H1 (cell line): ENCODE results near the gene VPS13D. TPM values are rescaled to one million over a fixed set of nuclear protein-coding genes. Genes with fewer than 3 reads are reported as not detected.

Experiments
- CTCF ChIA-PET: fragments of 300-600 bp; sonication (Branson Sonifier 250); formaldehyde crosslinking; loops from one replicate; lab custom pipeline; 2021; ENCODE audit not compliant: partially characterized antibody; lab: Charles Lee
- POLR2A ChIA-PET: fragments of 300-600 bp; sonication (Branson Sonifier 250); formaldehyde crosslinking; loops from one replicate; lab custom pipeline; 2021; ENCODE audit warnings: inconsistent platforms; ENCODE audit not compliant: partially characterized antibody; lab: Charles Lee
- DNase-seq, 2 experiments: peaks; one replicate each; pipeline versions ENCODE4 v3.0.0 to v3.0.0-alpha.2; 2010 to 2022; ENCODE audit warnings: low spot score in 2 of 2, low read depth in 1 of 2, mixed read lengths in 1 of 2
- FAIRE-seq: peaks from 2 replicates; lab custom pipeline; 2011; peaks lifted over from hg19 to GRCh38; lab: Jason Lieb, UNC
- H2AFZ ChIP-seq: 2 replicates; pipeline ENCODE4 v1.8.1; 2012; ENCODE audit warnings: low read length, inconsistent platforms
- H2AK5ac ChIP-seq: 2 replicates; pipeline ENCODE4 v1.6.1; 2013; ENCODE audit warnings: low read depth, low read length
- H2BK120ac ChIP-seq: replicated peaks from 2 replicates; pipeline ENCODE3; 2013; ENCODE audit warnings: low read depth, low read length, inconsistent platforms
- H2BK12ac ChIP-seq: 2 replicates; pipeline ENCODE4 v1.6.1; 2013; ENCODE audit warnings: low read depth, low read length
- H2BK15ac ChIP-seq: 2 replicates; pipeline ENCODE4 v1.6.1; 2013; ENCODE audit warnings: low read length
- H2BK20ac ChIP-seq: 2 replicates; pipeline ENCODE4 v1.6.1; 2013; ENCODE audit warnings: low read length
- H2BK5ac ChIP-seq: 2 replicates; pipeline ENCODE4 v1.6.1; 2013; ENCODE audit warnings: low read depth, low read length
- H3K14ac ChIP-seq: 2 replicates; pipeline ENCODE4 v1.6.1; 2013; ENCODE audit warnings: inconsistent platforms; ENCODE audit not compliant: insufficient read length
- H3K18ac ChIP-seq: 2 replicates; pipeline ENCODE4 v1.6.1; 2013; ENCODE audit warnings: low read length; ENCODE audit errors: extremely low read depth
- H3K23ac ChIP-seq: 2 replicates; pipeline ENCODE4 v1.6.1; 2013; ENCODE audit warnings: inconsistent platforms; ENCODE audit not compliant: insufficient read length
- H3K23me2 ChIP-seq: 2 replicates; pipeline ENCODE4 v1.6.1; 2013; ENCODE audit warnings: low read depth, low read length
- H3K27ac ChIP-seq: 2 replicates; pipeline ENCODE4 v1.6.1; 2011; ENCODE audit warnings: low read depth, low read length, inconsistent platforms
- H3K27me3 ChIP-seq, 4 experiments: replicated peaks in 1 of 4; 1 replicate in 1 of 4; 2 replicates in 3 of 4; pipeline versions ENCODE4 v1.6.1 to v1.8.1; 2011 to 2013; ENCODE audit warnings: low read length in 3 of 4, mild to moderate bottlenecking in 3 of 4, inconsistent platforms in 2 of 4, mixed read lengths in 2 of 4, moderate library complexity in 1 of 4; ENCODE audit not compliant: control insufficient read depth in 3 of 4, insufficient read depth in 3 of 4; ENCODE audit errors: extremely low read depth in 1 of 4
- H3K36me3 ChIP-seq, 4 experiments: 2 replicates each; pipeline versions ENCODE4 v1.6.1 to v1.8.1; 2011 to 2013; ENCODE audit warnings: mild to moderate bottlenecking in 4 of 4, low read length in 3 of 4, moderate library complexity in 2 of 4, control low read depth in 1 of 4, inconsistent platforms in 1 of 4; ENCODE audit not compliant: insufficient read depth in 4 of 4, control insufficient read depth in 2 of 4
- H3K4ac ChIP-seq: replicated peaks from 2 replicates; pipeline ENCODE3; 2013; ENCODE audit warnings: low read length, low read depth, mixed read lengths, inconsistent platforms; ENCODE audit not compliant: insufficient read length
- H3K4me1 ChIP-seq, 4 experiments: replicated peaks in 1 of 4; 1 replicate in 1 of 4; 2 replicates in 3 of 4; pipeline versions ENCODE4 v1.6.1 to v1.8.1; 2011 to 2013; ENCODE audit warnings: low read length in 3 of 4, inconsistent platforms in 2 of 4, mixed read lengths in 1 of 4; ENCODE audit not compliant: insufficient read depth in 4 of 4, control insufficient read depth in 3 of 4
- H3K4me2 ChIP-seq, 2 experiments: 2 replicates each; pipeline versions ENCODE4 v1.6.1 to v1.8.1; 2011 to 2013; ENCODE audit warnings: low read depth in 2 of 2, low read length in 2 of 2, control low read depth in 1 of 2, inconsistent platforms in 1 of 2, mild to moderate bottlenecking in 1 of 2; ENCODE audit not compliant: insufficient read depth in 1 of 2
- H3K4me3 ChIP-seq, 4 experiments: fragments of 200-600, 300-600 bp in 1 of 4; sonication (generic), shearing (Covaris generic), sonication (Bioruptor Twin) in 1 of 4; 2 replicates each; pipeline versions ENCODE4 v1.5.1 to v1.8.1; 2011 to 2016; ENCODE audit warnings: low read length in 4 of 4, low read depth in 3 of 4, control low read depth in 2 of 4, inconsistent platforms in 2 of 4, mild to moderate bottlenecking in 2 of 4, mixed read lengths in 1 of 4, moderate library complexity in 1 of 4; ENCODE audit not compliant: insufficient read depth in 2 of 4; ENCODE audit errors: extremely low read depth in 1 of 4
- H3K56ac ChIP-seq: replicated peaks from 2 replicates; pipeline ENCODE3; 2013; ENCODE audit warnings: low read depth, mild to moderate bottlenecking, mixed read lengths, low read length, inconsistent platforms; ENCODE audit not compliant: insufficient read length
- H3K79me1 ChIP-seq: 2 replicates; pipeline ENCODE4 v1.6.1; 2013; ENCODE audit warnings: low read depth, low read length, control low read depth
- H3K79me2 ChIP-seq, 2 experiments: 2 replicates each; pipeline versions ENCODE4 v1.6.1 to v1.8.1; 2012 to 2013; ENCODE audit warnings: low read length in 2 of 2, mild to moderate bottlenecking in 2 of 2, inconsistent platforms in 1 of 2; ENCODE audit not compliant: insufficient read depth in 2 of 2, control insufficient read depth in 1 of 2
- H3K9ac ChIP-seq, 4 experiments: replicated peaks in 1 of 4; 1 replicate in 1 of 4; 2 replicates in 3 of 4; pipeline versions ENCODE4 v1.6.1 to v1.8.1; 2011 to 2013; ENCODE audit warnings: low read depth in 3 of 4, low read length in 3 of 4, control low read depth in 2 of 4, mild to moderate bottlenecking in 2 of 4, moderate library complexity in 2 of 4, inconsistent platforms in 1 of 4; ENCODE audit errors: extremely low read depth in 1 of 4
- H3K9me3 ChIP-seq, 2 experiments: 2 replicates each; pipeline versions ENCODE4 v1.6.1 to v1.8.1; 2012 to 2013; ENCODE audit warnings: mild to moderate bottlenecking in 2 of 2, moderate library complexity in 2 of 2, control low read depth in 1 of 2, inconsistent platforms in 1 of 2, low read depth in 1 of 2, low read length in 1 of 2, mixed read lengths in 1 of 2; ENCODE audit not compliant: insufficient read depth in 2 of 2
- H4K20me1 ChIP-seq, 2 experiments: replicated peaks in 1 of 2; 2 replicates each; pipeline versions ENCODE3 to v1.8.1; 2011 to 2013; ENCODE audit warnings: inconsistent platforms in 2 of 2, low read length in 2 of 2, mild to moderate bottlenecking in 1 of 2; ENCODE audit not compliant: insufficient read depth in 2 of 2, control insufficient read depth in 1 of 2
- H4K5ac ChIP-seq: 2 replicates; pipeline ENCODE4 v1.6.1; 2013; ENCODE audit warnings: low read length, low read depth, mixed read lengths, inconsistent platforms; ENCODE audit not compliant: insufficient read length
- H4K8ac ChIP-seq: 2 replicates; pipeline ENCODE4 v1.8.0; 2013; ENCODE audit warnings: mild to moderate bottlenecking, moderate library complexity, low read length, inconsistent platforms; ENCODE audit not compliant: insufficient read depth; ENCODE audit errors: extremely low read depth
- H4K91ac ChIP-seq: replicated peaks from 2 replicates; pipeline ENCODE3; 2013; ENCODE audit warnings: low read length, mixed read lengths, inconsistent platforms; ENCODE audit not compliant: insufficient read length
- CHD2 ChIP-seq: IDR thresholded peaks from 2 replicates; pipeline ENCODE4 v1.6.1; 2012; ENCODE audit warnings: low read length, improper control_type of control experiment
- JUN ChIP-seq: IDR thresholded peaks from 2 replicates; pipeline ENCODE4 v1.6.1; 2011; ENCODE audit warnings: low read depth, mild to moderate bottlenecking, improper control_type of control experiment, low read length
- KDM5A ChIP-seq: fragments of 200-600 bp; IDR thresholded peaks from 2 replicates; pipeline ENCODE4 v1.7.1; 2012; ENCODE audit warnings: mild to moderate bottlenecking, low read length, inconsistent platforms, mixed read lengths
- PHF8 ChIP-seq: fragments of 200-600 bp; sonication (generic); conservative IDR thresholded peaks from 2 replicates; pipeline ENCODE4 v1.7.1; 2012; ENCODE audit warnings: low read depth, mild to moderate bottlenecking, inconsistent platforms, low read length, moderate library complexity
- SAP30 ChIP-seq: fragments of 300-600 bp; sonication (generic); IDR thresholded peaks from 2 replicates; pipeline ENCODE4 v1.7.1; 2012; ENCODE audit warnings: low read length, moderate library complexity, mild to moderate bottlenecking, inconsistent platforms; ENCODE audit not compliant: insufficient read depth, insufficient replicate concordance
- SIRT6 ChIP-seq: IDR thresholded peaks from one replicate; pipeline ENCODE4 v1.7.1; 2012; ENCODE audit warnings: low read length, inconsistent platforms
- TAF1 ChIP-seq: IDR thresholded peaks from 2 replicates; pipeline ENCODE4 v1.6.1; 2011; ENCODE audit warnings: mild to moderate bottlenecking, low read depth, low read length
- TCF12 ChIP-seq: IDR thresholded peaks from 2 replicates; pipeline ENCODE4 v1.6.1; 2011; ENCODE audit warnings: low read depth, mild to moderate bottlenecking, low read length
- TEAD4 ChIP-seq: IDR thresholded peaks from 2 replicates; pipeline ENCODE4 v1.6.1; 2012; ENCODE audit warnings: low read depth, low read length, inconsistent platforms, mixed read lengths
- WGBS, 2 experiments: shearing (Covaris generic) in 1 of 2; methylation state at CpG; one replicate each; pipeline versions ENCODE4 v1.1.6 to v1.1.7; 2013 to 2015; ENCODE audit warnings: low lambda C conversion rate in 2 of 2, mixed read lengths in 2 of 2, inconsistent platforms in 1 of 2, low coverage in 1 of 2, missing lambda C conversion rate in 1 of 2; ENCODE audit not compliant: insufficient replicate concordance in 2 of 2, insufficient coverage in 1 of 2, insufficient read length in 1 of 2; ENCODE audit errors: extremely low coverage in 1 of 2, missing lambda C conversion rate in 1 of 2; 5-methylcytosine and 5-hydroxymethylcytosine counted together
- polyA plus RNA-seq, 7 experiments: library from polyadenylated mRNA; depleted of rRNA in 3 of 7; stranded (reverse) in 5 of 7; unstranded in 2 of 7; fragments of >200 nt in 5 of 7; fragments of 200-250 nt in 2 of 7; gene quantifications; 1 replicate in 5 of 7; 2 replicates in 1 of 7; 4 replicates in 1 of 7; pipeline versions ENCODE4 v1.2.1 to v1.2.3, GENCODE V29; 2011 to 2013; ENCODE audit warnings: missing spikeins in 2 of 7, mixed read lengths in 2 of 7
- total RNA-seq: library from RNA; stranded (reverse); fragmentation: NEBNext Ultra II Directional; extraction: Animal tissue kit (Norgen Biotek cat#: 25700); gene quantifications from 2 replicates; pipeline ENCODE4 v1.2.1, GENCODE V29; 2021

The VPS13D gene
- total and polyA plus RNA-seq, 2 of the 8 experiments (the other 6 are each of a cell fraction or from before 2014, with no cell fraction given) = 10.9 to 31.2 TPM

GRCh38 chr1:12515234-12515633, 285.4 kb downstream of the VPS13D start:
- CTCF ChIA-PET = no interaction called here
- Histone ChIP-seq H3K4me2 (no peak overlapping the region), H3K27ac (no peak overlapping the region), H2BK12ac (no peak overlapping the region), H4K20me1 (no peaks in the 10 kb centered on the region), H3K4me3 (no peak overlapping the region), H2BK5ac (no peak overlapping the region), H2AFZ (no peak overlapping the region), H2BK120ac (no peak overlapping the region), H4K91ac (no peak overlapping the region), H3K79me1 (no peaks in the 10 kb centered on the region), H2BK20ac (no peak overlapping the region), H4K5ac (no peak overlapping the region), H3K36me3 (no peaks in the 10 kb centered on the region), H3K18ac (no peak overlapping the region), H3K4ac (no peak overlapping the region), H2BK15ac (no peak overlapping the region), H3K9ac (no peak overlapping the region), H3K23me2 (no peaks in the 10 kb centered on the region), H3K23ac (no peak overlapping the region), H3K56ac (no peak overlapping the region), H3K9me3 (no peaks in the 10 kb centered on the region), H2AK5ac (no peak overlapping the region), H3K4me1 (peaks cover 0 to 10% (median 8%) of the 10 kb centered on the region in 4 experiments; a peak in 6 of 7 replicates), H3K14ac (no peak overlapping the region), H3K27me3 (no peaks in the 10 kb centered on the region), H4K8ac (no peak overlapping the region), H3K79me2 (no peaks in the 10 kb centered on the region)
- no peak for DNase-seq
- FAIRE-seq = no peak
- WGBS, 2 experiments = 81% methylated on average over 5 of the region's 5 CpGs; no CpG with 5 or more reads in 1 of the 2 experiments
- TF ChIP-seq PHF8 = no peak
- no peak for TF ChIP-seq SAP30
- TF ChIP-seq SIRT6 = no peak
- no peak for TF ChIP-seq JUN
- TF ChIP-seq TCF12 = no peak
- TF ChIP-seq CHD2 = no peak
- no peak for TF ChIP-seq TAF1
- TF ChIP-seq TEAD4 = no peak
- TF ChIP-seq KDM5A = no peak
- POLR2A ChIA-PET = no interaction called here
